ENCODE data around the gene BGLAP.

The BGLAP gene

DNA sequence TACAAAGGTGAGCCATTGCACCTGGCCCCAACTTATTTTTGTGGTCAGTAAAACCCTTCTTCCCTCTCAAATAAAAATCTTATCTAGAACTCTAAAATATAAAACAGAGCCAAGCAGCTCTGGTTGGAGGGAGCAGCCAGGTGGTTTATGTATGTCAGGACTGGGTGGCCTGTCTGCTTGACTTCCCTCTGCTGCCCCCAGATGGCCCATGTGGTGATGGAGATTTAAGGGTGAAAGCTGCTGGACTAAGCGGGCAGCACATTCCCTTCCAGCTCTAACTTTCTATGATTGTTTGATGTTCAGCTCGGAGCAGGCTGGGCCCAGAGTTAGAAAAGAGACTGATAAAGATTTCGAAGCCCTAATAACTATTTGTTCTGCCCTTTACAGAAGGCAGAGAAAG is 17.8 kb downstream of the BGLAP start:
- peaks cover 12% of the 10 kb centered on the region for H3K36me3 Mint-ChIP-seq
- no peaks in the 10 kb centered on the region for H3K9me3 Mint-ChIP-seq (ENCODE audit: low read depth)
- no peak overlapping the region for H3K27ac Mint-ChIP-seq
- H3K27me3 Mint-ChIP-seq = no peaks in the 10 kb centered on the region
- peaks cover 18% of the 10 kb centered on the region for H3K4me1 Mint-ChIP-seq (ENCODE audit: low read depth)
- no peak overlapping the region for H3K4me3 Mint-ChIP-seq

DNA sequence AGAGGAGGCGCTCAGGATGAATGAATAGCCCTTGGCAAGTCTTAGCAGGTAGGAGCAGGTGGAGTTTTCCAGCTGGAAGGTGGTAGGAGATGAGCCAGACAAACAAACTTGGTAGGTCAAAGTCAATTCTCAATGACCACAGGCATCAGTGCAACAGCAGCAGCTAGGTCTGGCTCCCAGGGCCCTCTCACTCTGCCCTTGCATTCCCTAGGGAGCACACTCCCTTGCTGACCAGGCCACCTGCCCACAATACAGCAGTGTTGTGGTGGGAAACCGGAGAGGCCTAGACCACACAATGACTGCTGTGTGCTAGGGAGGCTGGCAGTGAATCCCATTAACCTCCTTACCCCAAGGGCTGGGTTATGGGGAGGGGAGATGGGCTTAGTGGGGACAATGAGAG is 18.9 kb downstream of the BGLAP start:
- Mint-ChIP-seq H3K27ac (peak overlapping the region; percentile 10), H3K27me3 (no peaks in the 10 kb centered on the region), H3K4me1 (ENCODE audit: low read depth) (peaks cover 18% of the 10 kb centered on the region), H3K36me3 (peaks cover 12% of the 10 kb centered on the region), H3K9me3 (ENCODE audit: low read depth) (no peaks in the 10 kb centered on the region), H3K4me3 (no peak overlapping the region)

DNA sequence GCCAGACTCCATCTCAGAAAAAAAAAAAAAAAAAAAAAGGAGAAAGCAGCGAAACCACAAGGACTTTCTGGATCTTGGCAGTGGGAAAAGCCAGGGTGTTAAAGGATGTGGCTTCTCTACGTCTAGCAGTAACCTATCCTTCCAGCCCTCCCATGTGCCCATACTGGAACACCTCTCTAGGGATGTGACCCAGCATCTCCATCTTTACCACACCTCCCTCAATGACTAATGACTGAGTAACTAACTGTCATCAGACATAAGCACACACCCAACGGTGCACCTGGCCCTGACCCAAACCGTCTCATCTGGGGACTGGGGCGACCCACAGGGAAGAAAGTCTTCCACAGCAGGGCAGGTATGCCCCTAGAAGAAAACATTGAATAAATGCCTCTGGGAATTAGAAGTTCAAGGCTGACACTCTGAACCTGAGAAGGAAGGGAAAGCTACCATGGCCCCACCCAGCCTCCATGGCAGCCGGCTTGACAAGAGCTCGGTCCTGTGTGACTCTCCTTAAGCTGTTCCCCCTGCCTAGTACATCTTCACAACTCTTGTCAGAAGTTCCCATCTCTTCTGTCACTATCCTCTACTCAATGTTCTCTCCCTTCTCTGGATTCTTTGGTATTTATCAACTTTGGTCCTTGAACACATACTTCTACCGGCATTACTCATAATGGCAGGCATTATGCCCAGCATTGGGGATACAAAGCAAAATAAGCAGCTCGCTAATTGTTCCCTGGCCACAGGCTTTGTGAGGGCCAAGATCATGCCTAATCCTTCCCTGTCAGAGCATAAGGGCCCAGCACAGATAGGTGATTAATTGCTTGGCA is 20.7 kb downstream of the BGLAP start:
- peak overlapping the region; percentile 54 for H3K27ac Mint-ChIP-seq

DNA sequence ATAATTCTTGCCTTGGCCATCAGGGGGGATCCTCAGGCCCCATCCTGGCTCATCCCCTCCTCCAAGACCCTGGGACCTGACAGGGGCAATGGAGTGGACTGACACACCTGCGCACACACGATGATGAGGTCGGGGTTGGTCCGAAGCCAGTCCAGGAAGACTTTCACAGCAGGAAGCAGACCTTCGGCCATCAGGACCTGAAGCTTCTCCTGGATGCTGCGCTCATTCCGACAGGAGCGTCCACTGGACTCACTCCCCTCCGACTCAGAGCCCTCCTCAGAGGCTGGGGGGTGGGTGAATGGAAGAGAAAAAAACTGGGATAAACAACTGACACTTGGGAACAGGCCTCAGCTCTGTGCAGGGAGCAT is 21.3 kb downstream of the BGLAP start:
- Mint-ChIP-seq H3K36me3 (peaks cover 16% of the 10 kb centered on the region), H3K9me3 (ENCODE audit: low read depth) (no peaks in the 10 kb centered on the region), H3K27ac (no peak overlapping the region), H3K4me1 (ENCODE audit: low read depth) (peaks cover 10% of the 10 kb centered on the region), H3K27me3 (no peaks in the 10 kb centered on the region), H3K4me3 (no peak overlapping the region)

More for the DNA sequence above, 20.7 kb downstream of the BGLAP start:
- H3K27me3 Mint-ChIP-seq = no peaks in the 10 kb centered on the region
- no peaks in the 10 kb centered on the region for H3K9me3 Mint-ChIP-seq (ENCODE audit: low read depth)
- H3K4me1 Mint-ChIP-seq (ENCODE audit: low read depth) = peaks cover 15% of the 10 kb centered on the region
- H3K36me3 Mint-ChIP-seq = peaks cover 16% of the 10 kb centered on the region
- no peak overlapping the region for H3K4me3 Mint-ChIP-seq

DNA sequence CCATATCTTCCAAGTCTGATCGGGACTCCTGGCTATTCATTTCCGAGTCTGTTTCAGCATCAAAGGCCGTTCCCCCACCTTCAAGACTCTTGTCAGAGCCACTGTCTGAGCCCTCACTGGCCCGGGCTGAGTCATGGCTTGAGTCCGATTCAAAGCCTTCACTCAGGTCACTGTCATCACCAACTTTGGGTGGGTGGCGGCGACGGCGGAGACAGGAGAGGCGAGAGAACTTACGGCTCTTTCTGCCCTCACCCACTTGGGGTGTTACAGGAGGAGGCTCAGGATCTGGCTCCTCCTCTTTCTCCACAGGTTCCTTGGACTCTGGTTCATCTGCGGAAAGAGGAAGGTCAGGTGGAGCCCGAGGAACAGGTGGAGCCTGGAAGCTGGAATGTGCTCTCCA is 24.1 kb downstream of the BGLAP start:
- Mint-ChIP-seq H3K9me3 (ENCODE audit: low read depth) (no peaks in the 10 kb centered on the region), H3K27ac (no peak overlapping the region), H3K4me3 (no peak overlapping the region), H3K36me3 (peaks cover 16% of the 10 kb centered on the region), H3K4me1 (ENCODE audit: low read depth) (peaks cover 7% of the 10 kb centered on the region), H3K27me3 (no peaks in the 10 kb centered on the region)

DNA sequence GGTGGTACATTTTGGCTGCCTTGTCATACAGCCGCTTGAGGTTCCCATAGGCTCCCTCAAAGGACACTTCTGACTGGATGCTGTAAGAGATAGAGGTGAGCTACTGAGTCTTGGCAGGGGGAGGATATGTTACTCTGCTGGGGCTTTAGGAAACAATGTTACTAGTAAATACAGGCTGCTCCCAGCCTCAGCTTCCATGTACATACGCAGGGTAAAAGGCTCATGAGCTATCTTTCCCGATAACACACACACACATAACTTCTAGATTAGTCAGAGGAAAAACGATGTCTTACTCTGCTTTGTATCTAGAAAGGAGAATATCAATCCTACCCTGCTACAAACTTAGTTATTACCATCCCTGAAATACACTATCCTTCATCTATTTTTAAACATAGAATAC is 26.4 kb downstream of the BGLAP start:
- no peak overlapping the region for H3K27ac Mint-ChIP-seq
- H3K27me3 Mint-ChIP-seq = no peaks in the 10 kb centered on the region
- H3K4me3 Mint-ChIP-seq = no peak overlapping the region

DNA sequence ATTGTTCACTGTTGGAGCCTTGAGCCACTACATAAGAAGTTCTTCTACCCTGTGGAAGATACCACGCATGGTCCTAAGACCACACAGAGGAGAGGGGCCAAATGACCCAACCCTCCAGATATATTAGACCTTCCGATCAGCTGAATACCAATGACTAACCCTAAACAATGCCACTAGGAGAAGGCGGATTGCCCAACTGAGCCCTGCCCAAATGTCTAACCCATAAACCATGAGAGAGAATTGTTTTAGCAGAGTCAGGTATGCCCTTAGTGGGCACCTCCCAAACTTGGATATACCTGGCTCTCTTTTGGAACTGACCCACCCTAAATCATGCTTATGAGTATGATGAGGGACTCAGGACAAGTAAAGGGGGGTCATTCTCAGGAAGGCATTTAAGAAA is 28.3 kb downstream of the BGLAP start:
- Mint-ChIP-seq H3K36me3 (peaks cover 12% of the 10 kb centered on the region), H3K4me3 (no peak overlapping the region), H3K9me3 (ENCODE audit: low read depth) (no peaks in the 10 kb centered on the region), H3K4me1 (ENCODE audit: low read depth) (no peaks in the 10 kb centered on the region), H3K27me3 (no peaks in the 10 kb centered on the region), H3K27ac (no peak overlapping the region)

More for the DNA sequence above, 26.4 kb downstream of the BGLAP start:
- Mint-ChIP-seq H3K9me3 (ENCODE audit: low read depth) (no peaks in the 10 kb centered on the region), H3K4me1 (ENCODE audit: low read depth) (peaks cover 1% of the 10 kb centered on the region), H3K36me3 (peaks cover 17% of the 10 kb centered on the region)

DNA sequence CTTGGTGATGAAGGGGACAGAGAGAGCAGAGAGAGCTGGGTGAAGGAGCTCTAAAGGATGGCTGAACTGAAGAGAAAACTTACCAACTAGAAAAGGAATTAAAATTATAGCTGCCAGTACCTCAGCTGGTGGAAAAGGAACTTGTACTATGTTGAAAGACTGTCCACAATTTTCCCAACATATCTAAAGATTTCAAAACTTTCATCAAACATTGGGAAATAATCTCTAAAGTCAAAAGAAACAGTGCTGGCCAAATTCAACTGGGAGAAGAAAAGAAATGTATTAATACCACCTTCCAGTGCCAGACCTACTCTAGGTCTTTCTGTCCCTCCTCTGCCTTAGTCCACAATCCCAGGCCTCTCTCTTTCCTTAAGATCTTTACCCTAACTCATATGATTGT is 34.5 kb downstream of the BGLAP start:
- Mint-ChIP-seq H3K27ac (no peak overlapping the region), H3K4me3 (no peak overlapping the region), H3K36me3 (peaks cover 8% of the 10 kb centered on the region), H3K9me3 (ENCODE audit: low read depth) (no peaks in the 10 kb centered on the region), H3K27me3 (no peaks in the 10 kb centered on the region), H3K4me1 (ENCODE audit: low read depth) (peaks cover 19% of the 10 kb centered on the region)

DNA sequence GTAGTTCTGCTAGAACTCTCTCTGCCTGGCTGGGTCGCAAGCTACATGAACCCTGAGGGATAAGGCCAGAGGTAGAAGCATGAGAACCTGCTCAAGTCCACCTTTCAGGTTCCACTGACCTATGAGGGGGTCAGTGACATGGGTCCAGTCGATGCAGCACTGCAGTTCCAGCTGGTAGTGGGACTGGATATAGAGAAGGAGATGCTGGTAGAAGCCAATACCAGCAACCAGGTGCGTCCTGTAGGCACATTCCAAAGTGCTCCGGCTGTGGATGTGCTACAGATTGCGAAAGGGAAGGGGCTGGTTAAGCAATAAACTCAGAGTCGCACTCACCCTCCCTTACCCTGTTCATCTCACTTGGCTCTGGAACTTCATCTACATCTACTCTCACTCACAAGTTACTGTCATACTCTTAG is 35.0 kb downstream of the BGLAP start:
- peaks cover 21% of the 10 kb centered on the region for H3K4me1 Mint-ChIP-seq (ENCODE audit: low read depth)
- H3K36me3 Mint-ChIP-seq = peaks cover 7% of the 10 kb centered on the region
- H3K9me3 Mint-ChIP-seq (ENCODE audit: low read depth) = no peaks in the 10 kb centered on the region
- no peak overlapping the region for H3K4me3 Mint-ChIP-seq
- no peaks in the 10 kb centered on the region for H3K27me3 Mint-ChIP-seq
- no peak overlapping the region for H3K27ac Mint-ChIP-seq

DNA sequence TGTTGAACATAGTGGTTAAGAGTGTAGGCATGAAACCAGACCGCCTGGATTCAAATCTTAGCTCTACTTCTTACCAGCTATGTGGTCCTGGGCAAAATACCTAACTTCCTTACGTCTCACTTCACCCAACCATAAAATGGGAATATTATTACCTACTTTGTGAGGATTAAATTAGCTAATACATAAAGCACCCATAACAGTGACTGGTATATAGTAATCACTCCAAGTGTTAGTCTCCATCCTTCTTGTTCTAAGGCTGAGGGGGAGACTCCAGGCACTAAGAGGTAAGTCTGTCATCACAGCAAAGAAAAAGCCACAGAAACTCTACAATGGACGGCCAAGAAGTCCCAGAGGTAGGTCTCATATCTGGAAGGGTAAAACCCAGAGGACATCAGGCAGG is 37.9 kb downstream of the BGLAP start:
- Mint-ChIP-seq H3K27ac (peak overlapping the region; percentile 46), H3K4me1 (ENCODE audit: low read depth) (peaks cover 31% of the 10 kb centered on the region), H3K27me3 (no peaks in the 10 kb centered on the region), H3K9me3 (ENCODE audit: low read depth) (no peaks in the 10 kb centered on the region), H3K4me3 (peak overlapping the region; percentile 99), H3K36me3 (peaks cover 2% of the 10 kb centered on the region)

DNA sequence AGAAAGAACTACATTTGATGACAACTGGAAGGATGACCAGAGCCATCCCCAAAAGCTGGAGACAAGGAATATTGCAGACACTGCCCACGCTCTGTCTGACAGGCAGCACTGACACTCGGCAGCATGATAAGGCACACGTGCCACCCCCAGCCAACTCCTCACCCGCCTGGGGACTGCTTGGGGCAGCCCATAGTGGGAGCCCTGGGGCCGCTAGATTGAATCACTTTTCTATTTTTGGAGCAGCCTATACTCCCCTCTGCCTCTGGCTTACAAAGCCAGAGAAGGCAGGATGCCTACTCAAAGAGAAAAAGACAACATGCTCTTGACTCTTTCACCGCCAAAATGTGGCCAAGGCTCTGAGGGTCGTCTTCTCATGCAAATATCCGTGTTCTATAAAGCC is 39.3 kb downstream of the BGLAP start:
- peaks cover 2% of the 10 kb centered on the region for H3K36me3 Mint-ChIP-seq
- peaks cover 31% of the 10 kb centered on the region for H3K4me1 Mint-ChIP-seq (ENCODE audit: low read depth)
- H3K9me3 Mint-ChIP-seq (ENCODE audit: low read depth) = no peaks in the 10 kb centered on the region
- peak overlapping the region; percentile 99 for H3K4me3 Mint-ChIP-seq
- H3K27ac Mint-ChIP-seq = peak overlapping the region; percentile 98
- H3K27me3 Mint-ChIP-seq = no peaks in the 10 kb centered on the region

DNA sequence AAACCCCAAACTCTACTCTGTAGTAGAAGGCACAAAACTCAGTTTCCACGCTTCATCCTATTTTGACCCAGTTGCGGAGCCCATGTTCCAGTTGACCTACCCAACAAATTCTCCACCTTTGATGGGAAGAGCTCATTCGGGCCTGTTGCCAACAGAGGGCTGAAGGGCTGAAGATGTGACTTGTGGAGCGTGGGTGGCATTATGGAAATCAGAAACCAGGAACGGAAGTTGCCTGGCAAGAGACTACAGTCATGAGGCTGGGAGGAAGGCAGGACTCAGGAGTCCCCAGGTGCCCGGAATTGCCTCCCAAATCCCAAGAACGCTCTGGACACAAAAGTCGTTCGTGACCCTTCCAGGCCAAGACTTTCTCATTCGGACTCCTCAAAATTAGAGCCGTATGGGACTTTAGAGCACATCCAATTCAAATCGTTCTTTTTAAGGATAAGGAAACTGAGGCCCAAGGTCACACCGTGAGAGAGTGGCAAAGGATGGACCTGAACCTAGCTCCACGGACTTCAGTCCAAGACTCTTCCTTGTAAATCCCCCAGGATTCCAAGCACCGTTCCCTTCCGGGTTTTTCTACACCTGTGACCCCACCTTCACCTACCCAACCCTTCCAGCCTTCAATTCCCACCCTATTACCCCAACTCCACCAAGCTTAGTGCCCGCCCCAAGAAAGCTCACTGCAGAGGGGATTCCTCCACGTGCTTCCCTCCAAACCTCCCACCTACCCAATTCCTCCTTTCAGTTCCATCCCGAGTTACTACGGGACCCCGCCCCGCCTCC is 39.9 kb downstream of the BGLAP start:
- H3K9me3 Mint-ChIP-seq (ENCODE audit: low read depth) = no peaks in the 10 kb centered on the region
- no peaks in the 10 kb centered on the region for H3K27me3 Mint-ChIP-seq
- peak overlapping the region; percentile 99 for H3K4me3 Mint-ChIP-seq
- H3K36me3 Mint-ChIP-seq = peaks cover 2% of the 10 kb centered on the region
- H3K27ac Mint-ChIP-seq = peak overlapping the region; percentile 98
- H3K4me1 Mint-ChIP-seq (ENCODE audit: low read depth) = peaks cover 31% of the 10 kb centered on the region

DNA sequence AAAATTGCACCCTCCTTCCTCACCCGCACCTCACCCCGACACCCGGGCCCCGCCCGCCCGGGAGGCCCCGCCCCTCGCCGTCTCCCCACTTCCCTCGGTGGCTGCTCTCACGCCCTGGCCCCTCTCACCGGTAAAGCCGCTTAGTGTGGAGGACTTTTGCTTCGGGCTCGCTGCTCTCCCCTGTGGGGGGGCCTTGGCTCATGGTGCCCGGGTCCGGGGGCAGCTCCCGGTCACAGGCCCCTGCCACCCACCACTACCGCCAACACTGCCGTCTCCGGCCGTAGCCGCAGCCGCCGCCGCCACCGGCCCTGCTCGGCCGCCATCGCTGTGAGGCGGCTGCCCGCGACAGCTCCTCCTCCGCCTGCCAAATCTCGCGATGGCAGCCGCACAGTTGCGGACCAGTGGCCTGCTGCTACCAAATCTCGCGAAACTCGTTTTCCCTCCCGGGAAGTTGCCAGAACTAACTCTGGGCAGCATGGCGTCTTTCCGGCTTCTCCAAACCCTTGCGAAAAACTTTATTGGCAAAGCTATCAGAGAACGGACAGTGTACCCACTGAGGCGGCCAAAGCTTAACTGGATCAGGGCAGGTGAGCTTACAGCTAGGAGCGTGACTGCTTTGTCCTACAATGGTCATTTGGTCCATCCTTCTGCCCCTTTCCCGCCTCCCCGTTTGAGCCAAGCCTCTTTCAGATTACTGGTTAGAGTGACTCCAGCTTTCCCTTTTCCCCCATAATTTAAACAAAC is 40.7 kb downstream of the BGLAP start, which contains the start of gene SMG5:
SMG5 (minus strand) TSS at position 347 of the 744 bp plus-strand sequence; CDS start at position 202, 145 bp downstream.
- no peaks in the 10 kb centered on the region for H3K9me3 Mint-ChIP-seq (ENCODE audit: low read depth)
- H3K4me1 Mint-ChIP-seq (ENCODE audit: low read depth) = peaks cover 31% of the 10 kb centered on the region
- peak within 1 kb of the TSS; percentile 99 for H3K4me3 Mint-ChIP-seq
- H3K27ac Mint-ChIP-seq = peak within 1 kb of the TSS; percentile 98
- peaks cover 2% of the 10 kb centered on the region for H3K36me3 Mint-ChIP-seq
- no peaks in the 10 kb centered on the region for H3K27me3 Mint-ChIP-seq

DNA sequence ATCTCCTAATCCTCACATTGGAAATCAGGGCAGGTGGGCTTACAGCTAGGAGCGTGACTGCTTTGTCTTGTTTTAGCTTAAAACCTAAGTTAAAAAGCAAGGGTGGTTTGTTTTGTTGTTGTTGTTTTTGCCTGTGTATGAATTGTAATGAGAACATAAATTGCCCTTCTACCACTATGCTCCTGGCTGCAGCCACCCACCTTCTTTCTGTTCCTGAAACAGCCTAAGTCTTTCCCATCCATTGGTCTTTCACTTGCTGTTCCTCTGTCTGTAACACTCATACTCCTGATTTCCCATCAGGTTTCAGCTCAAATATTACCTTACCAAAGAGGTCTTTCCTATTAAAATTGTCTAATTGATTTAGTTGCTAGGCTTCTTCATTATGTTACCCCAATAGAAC is 41.5 kb downstream of the BGLAP start:
- H3K9me3 Mint-ChIP-seq (ENCODE audit: low read depth) = no peaks in the 10 kb centered on the region
- H3K36me3 Mint-ChIP-seq = no peaks in the 10 kb centered on the region
- H3K4me1 Mint-ChIP-seq (ENCODE audit: low read depth) = peaks cover 27% of the 10 kb centered on the region
- H3K27me3 Mint-ChIP-seq = no peaks in the 10 kb centered on the region
- peak overlapping the region; percentile 99 for H3K4me3 Mint-ChIP-seq
- peak overlapping the region; percentile 98 for H3K27ac Mint-ChIP-seq

DNA sequence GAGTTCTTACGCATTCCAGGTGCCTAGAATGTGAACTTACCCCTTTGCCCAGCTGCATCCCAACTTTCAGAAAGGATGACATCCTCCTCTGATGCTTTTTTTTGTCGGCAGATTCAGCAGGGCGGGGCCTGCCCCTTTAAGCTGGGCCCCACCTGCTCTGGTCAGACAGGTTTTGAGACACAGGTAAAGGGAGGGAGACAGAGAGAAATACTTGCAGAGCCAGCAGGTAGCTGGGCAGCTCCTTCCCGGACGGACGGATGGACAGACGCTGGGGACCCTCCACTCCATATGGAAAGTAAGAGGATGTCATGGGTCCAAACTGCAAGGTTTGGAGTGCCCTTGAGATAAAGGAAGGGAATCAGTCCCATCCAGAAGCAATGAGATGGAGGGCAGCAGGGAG is 42.1 kb downstream of the BGLAP start, which contains the start of gene TMEM79:
TMEM79 (plus strand) TSS at position 214 of the 400 bp plus-strand sequence. CDS start 902 bp downstream, outside the sequence.
- Mint-ChIP-seq H3K4me3 (peak within 1 kb of the TSS; percentile 99), H3K9me3 (ENCODE audit: low read depth) (no peaks in the 10 kb centered on the region), H3K27me3 (no peaks in the 10 kb centered on the region), H3K4me1 (ENCODE audit: low read depth) (peaks cover 27% of the 10 kb centered on the region), H3K27ac (peak within 1 kb of the TSS; percentile 98), H3K36me3 (no peaks in the 10 kb centered on the region)

Measured in activated naive CD8-positive, alpha-beta T cell (primary cell).